ENCODE results near the gene ST8SIA5. TPM values are rescaled to one million over a fixed set of nuclear protein-coding genes. Genes with fewer than 3 reads are reported as not detected.

The ST8SIA5 gene
- total RNA-seq, 1 donor, result 0.90 TPM

DNA sequence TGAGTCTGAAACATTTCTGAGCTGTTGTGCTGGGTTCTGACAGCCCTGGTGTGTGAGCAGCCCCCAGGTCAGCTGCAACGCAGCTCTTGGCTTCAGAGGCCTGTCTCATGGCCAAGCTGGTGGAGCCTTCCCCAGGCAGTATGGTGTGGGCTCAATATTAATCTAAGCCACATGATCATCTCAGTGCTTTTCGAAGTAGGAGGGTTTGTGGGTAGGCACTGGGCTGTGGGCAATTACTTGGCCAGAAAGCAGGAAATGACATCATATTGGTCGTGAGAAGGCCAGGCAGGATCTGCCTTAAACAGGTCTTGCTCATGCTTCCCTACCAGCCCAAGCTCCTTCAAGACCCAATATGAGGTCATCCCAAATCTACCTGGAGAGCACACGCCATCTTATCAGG, 126.7 kb downstream of the ST8SIA5 start:
- H3K4me3 ChIP-seq (ENCODE audit: low read depth, low read length), result no peak overlapping the region
- DNase-seq (ENCODE audit: low read depth), result no peak
- TF ChIP-seq, protein P1, sequence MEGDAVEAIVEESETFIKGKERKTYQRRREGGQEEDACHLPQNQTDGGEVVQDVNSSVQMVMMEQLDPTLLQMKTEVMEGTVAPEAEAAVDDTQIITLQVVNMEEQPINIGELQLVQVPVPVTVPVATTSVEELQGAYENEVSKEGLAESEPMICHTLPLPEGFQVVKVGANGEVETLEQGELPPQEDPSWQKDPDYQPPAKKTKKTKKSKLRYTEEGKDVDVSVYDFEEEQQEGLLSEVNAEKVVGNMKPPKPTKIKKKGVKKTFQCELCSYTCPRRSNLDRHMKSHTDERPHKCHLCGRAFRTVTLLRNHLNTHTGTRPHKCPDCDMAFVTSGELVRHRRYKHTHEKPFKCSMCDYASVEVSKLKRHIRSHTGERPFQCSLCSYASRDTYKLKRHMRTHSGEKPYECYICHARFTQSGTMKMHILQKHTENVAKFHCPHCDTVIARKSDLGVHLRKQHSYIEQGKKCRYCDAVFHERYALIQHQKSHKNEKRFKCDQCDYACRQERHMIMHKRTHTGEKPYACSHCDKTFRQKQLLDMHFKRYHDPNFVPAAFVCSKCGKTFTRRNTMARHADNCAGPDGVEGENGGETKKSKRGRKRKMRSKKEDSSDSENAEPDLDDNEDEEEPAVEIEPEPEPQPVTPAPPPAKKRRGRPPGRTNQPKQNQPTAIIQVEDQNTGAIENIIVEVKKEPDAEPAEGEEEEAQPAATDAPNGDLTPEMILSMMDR (IDR thresholded peaks at IDR 0.05; ENCODE audit: insufficient read depth, low read length), result no peak

DNA sequence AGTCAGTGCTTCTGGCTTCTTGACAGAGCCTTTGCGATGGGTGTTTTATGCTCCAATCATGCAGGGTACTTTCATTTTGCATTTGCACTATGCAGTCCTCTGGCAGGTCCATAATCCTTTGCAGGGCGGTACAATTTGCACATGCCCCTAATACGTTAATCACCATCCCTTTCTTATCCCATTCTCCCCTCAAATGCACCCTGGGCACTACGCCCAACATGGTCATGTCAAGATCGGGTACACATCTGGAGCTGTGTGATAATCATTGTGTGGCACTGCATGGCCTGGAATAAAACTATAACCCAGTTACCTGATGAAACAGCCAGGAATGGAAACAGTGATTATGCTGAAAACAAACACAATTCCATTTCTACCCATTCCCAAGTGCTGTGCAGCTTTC, 127.5 kb downstream of the ST8SIA5 start:
- no peak overlapping the region for H3K4me3 ChIP-seq (ENCODE audit: low read depth, low read length)
- no peak for DNase-seq (ENCODE audit: low read depth)
- TF ChIP-seq, protein P1 (IDR thresholded peaks at IDR 0.05; ENCODE audit: insufficient read depth, low read length), result no peak

- DNase-seq (ENCODE audit: low read depth), result no peak
- TF ChIP-seq, protein P1 (IDR thresholded peaks at IDR 0.05; ENCODE audit: insufficient read depth, low read length), result no peak
- H3K4me3 ChIP-seq (ENCODE audit: low read depth, low read length), result no peak overlapping the region
These were observed 128.6 kb downstream of the ST8SIA5 start for GRCh38 chr18:46628206-46628605.

- DNase-seq (ENCODE audit: low read depth), result no peak
- no peak overlapping the region for H3K4me3 ChIP-seq (ENCODE audit: low read depth, low read length)
- TF ChIP-seq, protein P1 (IDR thresholded peaks at IDR 0.05; ENCODE audit: insufficient read depth, low read length), result no peak
These were observed 129.7 kb downstream of the ST8SIA5 start for GRCh38 chr18:46627136-46627535.

DNA sequence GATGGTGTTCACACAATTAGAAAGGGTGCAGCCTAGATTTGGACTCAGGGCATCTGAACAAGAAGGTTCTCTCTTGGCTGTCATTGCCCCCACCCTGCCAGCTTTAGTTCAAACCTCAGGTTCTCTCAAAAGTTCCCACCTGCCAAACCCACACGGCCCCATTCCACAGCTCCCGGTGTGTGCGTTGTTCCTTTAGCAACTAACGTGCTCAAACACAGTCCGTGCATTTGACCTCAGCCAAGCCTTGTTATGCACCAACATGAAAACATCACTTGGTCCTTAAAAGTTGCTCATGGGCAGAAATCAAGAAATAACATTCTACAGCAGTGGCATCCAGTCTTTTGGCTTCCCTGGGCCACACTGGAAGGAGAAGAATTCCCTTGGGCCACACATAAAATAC, 131.8 kb downstream of the ST8SIA5 start:
- no peak overlapping the region for H3K4me3 ChIP-seq (ENCODE audit: low read depth, low read length)
- DNase-seq (ENCODE audit: low read depth), result no peak
- TF ChIP-seq, protein P1 (IDR thresholded peaks at IDR 0.05; ENCODE audit: insufficient read depth, low read length), result no peak

GRCh38 chr18:46624127-46624526, 132.7 kb downstream of the ST8SIA5 start:
- TF ChIP-seq, protein P1 (IDR thresholded peaks at IDR 0.05; ENCODE audit: insufficient read depth, low read length), result no peak
- H3K4me3 ChIP-seq (ENCODE audit: low read depth, low read length), result no peak overlapping the region
- DNase-seq (ENCODE audit: low read depth), result no peak

GRCh38 chr18:46623541-46623940, 133.3 kb downstream of the ST8SIA5 start:
- TF ChIP-seq, protein P1 (IDR thresholded peaks at IDR 0.05; ENCODE audit: insufficient read depth, low read length), result no peak
- DNase-seq (ENCODE audit: low read depth), result no peak
- no peak overlapping the region for H3K4me3 ChIP-seq (ENCODE audit: low read depth, low read length)

All from fibroblast of the aortic adventitia (primary cell).